Measurements from ENCODE around the gene MRPL11. TPM values are rescaled to one million over a fixed set of nuclear protein-coding genes. Genes with fewer than 3 reads are reported as not detected.

MRPL11 gene
- total and polyA plus RNA-seq, 2 experiments from 2014 or later, result 57.1 to 60.6 TPM

- Histone ChIP-seq H3K9me3 (ENCODE audit: low read depth) (no peaks in the 10 kb centered on the region), H3K4me1 (ENCODE audit: insufficient read depth) (no peaks in the 10 kb centered on the region), H4K20me1 (ENCODE audit: insufficient read depth, poor library complexity, severe bottlenecking) (no peaks in the 10 kb centered on the region), H3K4me3 (no peak overlapping the region), H3K9me2 (replicated peaks; ENCODE audit: insufficient read depth) (no peaks in the 10 kb centered on the region), H3K79me2 (no peaks in the 10 kb centered on the region), H3K36me3 (replicated peaks; ENCODE audit: insufficient read depth, low read depth) (no peaks in the 10 kb centered on the region), H3K27ac (no peak overlapping the region), H3K27me3 (peaks cover 52% of the 10 kb centered on the region), H3K4me2 (no peak overlapping the region), H2AFZ (no peak overlapping the region)
- TF ChIP-seq EZH2 (IDR thresholded peaks at IDR 0.05; ENCODE audit: borderline replicate concordance), result no peak
- peak; percentile 8 for TF ChIP-seq CTCF (IDR thresholded peaks at IDR 0.05; ENCODE audit: poor library complexity)
- WGBS (ENCODE audit: low lambda C conversion rate, missing lambda C conversion rate), result 6% methylated on average over 16 of the region's 16 CpGs
- peak; percentile 87 for DNase-seq (ENCODE audit: low spot score)
Measured at GRCh38 chr11:66418168-66418985, 20.3 kb downstream of the MRPL11 start.

GRCh38 chr11:66417000-66417399 lies 21.6 kb downstream of the MRPL11 start:
- Histone ChIP-seq H3K4me1 (ENCODE audit: insufficient read depth) (no peaks in the 10 kb centered on the region), H4K20me1 (ENCODE audit: insufficient read depth, poor library complexity, severe bottlenecking) (no peaks in the 10 kb centered on the region)
- WGBS (ENCODE audit: low lambda C conversion rate, missing lambda C conversion rate), result 75% methylated on average over 11 of the region's 11 CpGs

GRCh38 chr11:66415423-66415822 lies 23.2 kb downstream of the MRPL11 start:
- no peaks in the 10 kb centered on the region for H3K36me3 ChIP-seq (replicated peaks; ENCODE audit: insufficient read depth, low read depth)
- H3K27ac ChIP-seq, result no peak overlapping the region
- no peak overlapping the region for H3K4me2 ChIP-seq
- peaks cover 49% of the 10 kb centered on the region for H3K27me3 ChIP-seq
- H2AFZ ChIP-seq, result no peak overlapping the region
- no peaks in the 10 kb centered on the region for H3K9me3 ChIP-seq (ENCODE audit: low read depth)
- no peaks in the 10 kb centered on the region for H3K79me2 ChIP-seq
- H3K4me1 ChIP-seq (ENCODE audit: insufficient read depth), result no peaks in the 10 kb centered on the region
- no peak for DNase-seq (ENCODE audit: low spot score)
- H4K20me1 ChIP-seq (ENCODE audit: insufficient read depth, poor library complexity, severe bottlenecking), result no peaks in the 10 kb centered on the region
- TF ChIP-seq CTCF (IDR thresholded peaks at IDR 0.05; ENCODE audit: poor library complexity), result no peak
- H3K9me2 ChIP-seq (replicated peaks; ENCODE audit: insufficient read depth), result no peaks in the 10 kb centered on the region
- H3K4me3 ChIP-seq, result no peak overlapping the region
- 54% methylated on average over 2 of the region's 2 CpGs for WGBS (ENCODE audit: low lambda C conversion rate, missing lambda C conversion rate)

More at GRCh38 chr11:66417000-66417399, 21.6 kb downstream of the MRPL11 start:
- no peak overlapping the region for H3K4me2 ChIP-seq
- H2AFZ ChIP-seq, result no peak overlapping the region
- no peaks in the 10 kb centered on the region for H3K79me2 ChIP-seq
- no peak overlapping the region for H3K4me3 ChIP-seq
- peaks cover 52% of the 10 kb centered on the region for H3K27me3 ChIP-seq
- no peaks in the 10 kb centered on the region for H3K36me3 ChIP-seq (replicated peaks; ENCODE audit: insufficient read depth, low read depth)
- TF ChIP-seq CTCF (IDR thresholded peaks at IDR 0.05; ENCODE audit: poor library complexity) (no peak), EZH2 (IDR thresholded peaks at IDR 0.05; ENCODE audit: borderline replicate concordance) (no peak), EZH2phosphoT487 (IDR thresholded peaks at IDR 0.05; ENCODE audit: low read depth, severe bottlenecking, unreplicated experiment) (no peak)
- H3K9me3 ChIP-seq (ENCODE audit: low read depth), result no peaks in the 10 kb centered on the region
- no peaks in the 10 kb centered on the region for H3K9me2 ChIP-seq (replicated peaks; ENCODE audit: insufficient read depth)
- no peak overlapping the region for H3K27ac ChIP-seq
- DNase-seq (ENCODE audit: low spot score), result no peak
